Mucosa of stomach (tissue), 1 donor: ENCODE measurements around the gene AUTS2.

ENCODE experiments used
- H3K27me3 ChIP-seq: one replicate; pipeline ENCODE4 v1.7.0; 2013; ENCODE audit warnings: mild to moderate bottlenecking, low read length; ENCODE audit not compliant: control insufficient read depth, insufficient read depth
- H3K36me3 ChIP-seq: one replicate; pipeline ENCODE4 v1.7.0; 2013; ENCODE audit warnings: low read length; ENCODE audit not compliant: control insufficient read depth, insufficient read depth
- H3K4me1 ChIP-seq: one replicate; pipeline ENCODE4 v1.7.0; 2013; ENCODE audit warnings: mild to moderate bottlenecking, low read length; ENCODE audit not compliant: control insufficient read depth, insufficient read depth
- H3K4me3 ChIP-seq: one replicate; pipeline ENCODE4 v1.7.0; 2013; ENCODE audit warnings: low read length
- H3K9ac ChIP-seq: one replicate; pipeline ENCODE4 v1.7.0; 2013; ENCODE audit warnings: mild to moderate bottlenecking, low read length, moderate library complexity
- H3K9me3 ChIP-seq: one replicate; pipeline ENCODE4 v1.7.0; 2013; ENCODE audit warnings: mild to moderate bottlenecking, low read length, moderate library complexity; ENCODE audit not compliant: control insufficient read depth
- donor health status: Pancreatic carcinoma.

AUTS2 gene

GRCh38 chr7:70410134-70410750 lies 812.0 kb downstream of the AUTS2 start:
- no peaks in the 10 kb centered on the region for H3K27me3 ChIP-seq
- H3K9ac ChIP-seq, result no peak overlapping the region
- H3K4me1 ChIP-seq, result no peaks in the 10 kb centered on the region
- H3K4me3 ChIP-seq, result no peak overlapping the region
- no peaks in the 10 kb centered on the region for H3K36me3 ChIP-seq
- H3K9me3 ChIP-seq, result no peaks in the 10 kb centered on the region

DNA sequence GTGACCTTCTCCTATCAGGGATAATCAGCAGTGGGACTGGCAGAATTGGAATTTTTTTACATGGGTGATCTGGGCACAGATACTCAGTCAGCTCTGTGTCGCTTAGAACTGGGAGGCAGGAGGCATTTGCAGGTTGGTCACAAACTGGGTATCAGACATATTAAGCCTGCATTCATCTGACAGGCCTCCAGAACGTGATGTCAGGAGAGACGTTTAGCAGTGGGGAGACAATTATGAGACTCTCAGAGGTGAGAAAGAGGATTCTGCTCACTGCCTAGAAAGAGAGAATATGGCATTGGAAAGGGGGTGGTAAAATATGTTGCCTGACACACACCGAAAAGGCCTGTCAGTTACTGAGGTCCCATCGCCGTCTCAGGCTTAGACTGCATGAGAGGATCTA lies 816.1 kb downstream of the AUTS2 start:
- no peaks in the 10 kb centered on the region for H3K27me3 ChIP-seq
- no peak overlapping the region for H3K9ac ChIP-seq
- no peaks in the 10 kb centered on the region for H3K36me3 ChIP-seq
- H3K4me1 ChIP-seq, result no peaks in the 10 kb centered on the region
- no peak overlapping the region for H3K4me3 ChIP-seq
- H3K9me3 ChIP-seq, result no peaks in the 10 kb centered on the region

DNA sequence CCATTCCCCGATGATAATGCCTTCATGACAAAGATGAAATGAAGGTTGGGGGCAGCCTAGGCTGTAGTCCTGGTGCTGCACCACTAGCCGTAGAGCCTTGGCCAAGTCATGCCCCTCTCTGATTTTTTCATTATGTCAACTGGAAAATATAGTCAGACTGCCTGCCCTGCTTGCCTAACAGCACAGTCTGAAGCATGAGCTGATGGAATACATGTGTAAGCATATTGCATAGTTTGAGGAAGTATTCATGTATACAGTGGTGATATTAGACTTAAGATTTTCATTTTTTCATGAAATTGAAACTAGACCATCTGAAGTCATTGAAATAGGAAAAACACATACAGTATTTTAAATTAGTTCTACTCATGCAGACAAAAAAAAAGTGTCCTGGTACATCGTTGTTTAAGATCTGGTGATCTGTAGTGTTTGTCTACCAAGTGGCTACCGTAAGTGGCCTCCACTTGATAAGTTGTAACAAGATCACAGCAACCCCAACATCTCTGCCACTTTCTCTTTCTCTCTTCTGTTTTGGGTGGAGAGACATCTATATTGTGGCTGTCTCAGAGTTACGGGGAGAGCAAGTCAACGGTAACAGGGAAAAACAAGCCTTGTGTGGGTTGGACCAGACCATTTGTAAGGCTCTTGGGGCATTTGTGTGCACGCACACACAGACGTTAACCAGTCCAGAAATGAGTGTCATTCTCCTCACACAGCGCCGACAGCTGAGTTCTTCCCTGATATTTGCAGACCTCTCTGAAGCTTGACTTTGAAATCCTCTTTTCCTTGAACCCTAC lies 817.1 kb downstream of the AUTS2 start:
- H3K9ac ChIP-seq, result no peak overlapping the region
- H3K27me3 ChIP-seq, result no peaks in the 10 kb centered on the region
- no peaks in the 10 kb centered on the region for H3K9me3 ChIP-seq
- no peak overlapping the region for H3K4me3 ChIP-seq
- H3K36me3 ChIP-seq, result no peaks in the 10 kb centered on the region
- H3K4me1 ChIP-seq, result no peaks in the 10 kb centered on the region

GRCh38 chr7:70416347-70416985 lies 818.2 kb downstream of the AUTS2 start:
- H3K4me1 ChIP-seq, result no peaks in the 10 kb centered on the region
- no peak overlapping the region for H3K4me3 ChIP-seq
- H3K27me3 ChIP-seq, result no peaks in the 10 kb centered on the region
- H3K36me3 ChIP-seq, result no peaks in the 10 kb centered on the region
- H3K9me3 ChIP-seq, result no peaks in the 10 kb centered on the region
- H3K9ac ChIP-seq, result no peak overlapping the region

DNA sequence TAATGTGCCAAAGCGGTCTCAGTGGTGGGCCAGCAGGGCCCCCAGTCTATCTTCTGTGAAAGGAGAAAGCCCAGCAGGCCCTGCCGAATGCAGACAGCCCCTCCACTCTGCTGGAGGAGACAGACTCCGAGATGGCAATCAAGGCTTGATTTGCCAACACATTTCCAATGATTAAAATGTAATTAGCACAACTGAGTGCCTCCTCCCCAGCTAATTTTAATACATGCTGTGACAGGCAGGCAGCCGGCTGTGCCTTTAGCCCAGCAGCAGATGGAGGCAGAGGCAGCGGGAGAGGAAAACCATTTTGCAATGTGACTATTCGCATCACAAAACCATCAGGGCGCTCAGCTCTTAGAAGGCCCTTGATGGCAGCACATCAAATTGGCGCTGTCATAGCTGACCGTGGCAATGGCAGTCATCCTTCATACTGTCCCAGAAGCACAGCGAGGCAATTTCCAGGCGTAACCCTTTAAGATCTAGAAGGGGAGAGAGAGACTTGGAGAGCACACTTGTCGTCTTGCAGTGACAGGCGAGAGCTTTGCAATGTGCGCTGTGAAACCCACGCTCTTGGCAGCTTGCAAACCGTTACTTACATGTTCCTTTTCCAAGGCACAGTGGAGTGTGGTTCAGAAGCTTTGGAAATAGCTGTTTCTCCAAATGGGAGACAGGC lies 818.8 kb downstream of the AUTS2 start:
- Histone ChIP-seq H3K9me3 (no peaks in the 10 kb centered on the region), H3K4me3 (no peak overlapping the region), H3K27me3 (no peaks in the 10 kb centered on the region), H3K36me3 (no peaks in the 10 kb centered on the region), H3K4me1 (no peaks in the 10 kb centered on the region), H3K9ac (no peak overlapping the region)

GRCh38 chr7:70419526-70420380 lies 821.5 kb downstream of the AUTS2 start:
- H3K4me1 ChIP-seq, result no peaks in the 10 kb centered on the region
- H3K4me3 ChIP-seq, result no peak overlapping the region
- H3K36me3 ChIP-seq, result no peaks in the 10 kb centered on the region
- H3K9me3 ChIP-seq, result no peaks in the 10 kb centered on the region
- H3K9ac ChIP-seq, result no peak overlapping the region
- H3K27me3 ChIP-seq, result no peaks in the 10 kb centered on the region

GRCh38 chr7:70420381-70420662 lies 822.0 kb downstream of the AUTS2 start:
- no peaks in the 10 kb centered on the region for H3K9me3 ChIP-seq
- H3K9ac ChIP-seq, result no peak overlapping the region
- no peaks in the 10 kb centered on the region for H3K36me3 ChIP-seq
- H3K4me1 ChIP-seq, result no peaks in the 10 kb centered on the region
- no peaks in the 10 kb centered on the region for H3K27me3 ChIP-seq
- H3K4me3 ChIP-seq, result no peak overlapping the region

GRCh38 chr7:70421319-70421718 lies 823.0 kb downstream of the AUTS2 start:
- H3K27me3 ChIP-seq, result no peaks in the 10 kb centered on the region

DNA sequence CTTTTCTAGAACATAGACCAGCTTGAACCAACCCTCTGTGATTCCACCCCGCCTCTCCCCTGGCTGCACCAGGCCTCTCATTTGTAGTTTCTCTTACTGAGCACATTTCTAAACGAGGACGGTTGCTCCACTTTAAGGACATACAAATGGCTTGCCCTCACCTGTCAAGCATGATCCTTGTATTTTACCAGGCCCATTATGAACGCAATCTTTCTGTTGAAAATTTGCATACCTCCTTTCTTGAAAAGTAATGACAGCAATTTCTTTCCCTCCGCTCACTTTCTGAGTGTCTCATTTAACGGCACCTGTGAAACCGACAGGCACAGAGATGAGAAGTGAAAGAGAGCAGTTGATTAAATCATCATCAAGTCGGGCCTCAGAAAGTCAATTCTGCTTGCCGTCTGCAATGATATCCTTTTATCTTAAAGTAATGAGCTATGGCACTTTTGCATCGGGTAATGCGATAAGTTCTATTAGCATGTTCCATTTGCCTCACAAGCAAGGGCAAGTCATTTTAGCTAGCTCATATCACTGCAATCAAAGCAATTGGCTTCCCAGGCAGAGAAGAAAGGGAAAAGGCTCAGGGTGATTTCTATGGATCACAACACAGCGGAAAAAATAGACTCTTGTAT lies 828.1 kb downstream of the AUTS2 start:
- Histone ChIP-seq H3K36me3 (no peaks in the 10 kb centered on the region), H3K27me3 (no peaks in the 10 kb centered on the region), H3K4me1 (no peaks in the 10 kb centered on the region), H3K9ac (no peak overlapping the region), H3K9me3 (no peaks in the 10 kb centered on the region), H3K4me3 (no peak overlapping the region)

More at GRCh38 chr7:70421319-70421718, 823.0 kb downstream of the AUTS2 start:
- Histone ChIP-seq H3K4me1 (no peaks in the 10 kb centered on the region), H3K9me3 (no peaks in the 10 kb centered on the region), H3K36me3 (no peaks in the 10 kb centered on the region), H3K9ac (no peak overlapping the region), H3K4me3 (no peak overlapping the region)

- Histone ChIP-seq H3K4me1 (no peaks in the 10 kb centered on the region), H3K27me3 (no peaks in the 10 kb centered on the region), H3K36me3 (no peaks in the 10 kb centered on the region), H3K4me3 (no peak overlapping the region), H3K9me3 (no peaks in the 10 kb centered on the region), H3K9ac (no peak overlapping the region)
Measured at GRCh38 chr7:70432567-70433001, 834.3 kb downstream of the AUTS2 start.

DNA sequence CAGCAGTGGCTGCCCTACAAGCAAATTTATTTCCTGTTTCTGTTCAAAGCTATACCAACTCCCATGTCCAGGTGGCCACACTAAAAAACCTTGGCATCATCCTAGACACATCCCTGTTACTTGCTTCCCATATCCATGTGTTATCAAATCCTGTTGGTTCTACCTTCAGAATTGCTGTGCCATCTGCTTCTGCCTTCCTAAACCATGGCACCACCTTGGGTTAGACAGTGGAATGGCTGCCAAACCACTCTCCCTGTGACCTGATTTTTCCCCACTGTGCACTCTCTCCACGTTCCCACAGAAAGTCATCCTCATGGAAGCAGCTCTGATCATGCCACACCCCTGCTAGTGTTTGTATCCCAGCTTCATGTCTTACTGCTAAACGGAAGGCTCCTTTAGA lies 836.1 kb downstream of the AUTS2 start:
- Histone ChIP-seq H3K9ac (no peak overlapping the region), H3K27me3 (no peaks in the 10 kb centered on the region), H3K36me3 (no peaks in the 10 kb centered on the region), H3K9me3 (no peaks in the 10 kb centered on the region), H3K4me3 (no peak overlapping the region), H3K4me1 (no peaks in the 10 kb centered on the region)
